D721Med (cell line): ENCODE results near the gene HPSE2.

ENCODE experiments used
- DNase-seq: peaks from one replicate; pipeline ENCODE4 v3.0.0; 2011; ENCODE audit warnings: low spot score; ENCODE audit not compliant: insufficient read length
- FAIRE-seq: peaks from 2 replicates; lab custom pipeline; 2011; peaks lifted over from hg19 to GRCh38; lab: Jason Lieb, UNC
- TF ChIP-seq, protein P1 (sequence below): IDR thresholded peaks from 2 replicates; pipeline ENCODE4 v1.5.1; 2012; ENCODE audit warnings: mild to moderate bottlenecking, control low read depth; ENCODE audit not compliant: insufficient read depth; ENCODE audit errors: missing control alignments

HPSE2 gene

DNA sequence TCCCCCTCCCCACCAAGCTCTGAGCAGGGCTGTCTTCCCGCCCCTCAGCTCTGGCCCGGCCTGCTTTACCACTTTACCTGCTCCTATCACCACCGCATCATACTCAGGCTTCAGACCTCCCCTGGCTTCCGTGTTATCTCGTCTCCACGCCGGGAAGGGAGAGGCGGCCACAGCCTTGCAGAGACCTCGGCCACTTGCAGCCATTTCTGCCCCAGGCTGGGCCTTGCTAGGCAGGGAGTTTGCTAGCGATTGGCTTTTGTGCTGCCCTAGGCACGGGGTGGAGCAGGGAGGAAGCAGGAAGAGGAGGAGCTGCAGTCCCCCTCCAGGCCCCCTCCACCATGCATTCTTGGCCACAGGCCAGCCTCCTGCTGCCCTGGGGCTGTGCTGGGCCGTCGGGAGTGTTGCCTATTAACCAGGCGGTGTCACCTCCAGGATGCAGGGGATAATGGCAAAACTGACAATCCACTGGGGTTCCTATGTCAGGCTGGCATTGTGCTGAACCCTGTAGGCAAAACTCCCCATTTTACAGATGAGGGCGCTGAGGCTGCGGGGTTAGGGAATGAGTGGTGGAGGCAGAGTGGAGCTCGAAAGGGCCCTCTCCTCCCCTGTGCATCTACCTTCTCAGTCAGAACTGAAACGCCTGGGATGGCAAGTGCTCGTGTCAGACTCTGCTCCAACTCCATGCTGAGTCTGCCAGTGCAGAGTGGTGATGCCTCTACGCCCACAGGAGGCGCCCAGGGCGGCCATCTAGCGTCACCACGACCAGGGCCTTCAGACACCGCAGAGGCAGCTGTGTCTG lies 820.5 kb downstream of the HPSE2 start, which contains the start of gene PYROXD2:
Gene PYROXD2, minus strand, starts transcription at position 251 of the 799 bp plus-strand sequence. Its CDS starts 47 bp downstream, at position 204.
- no peak for DNase-seq

DNA sequence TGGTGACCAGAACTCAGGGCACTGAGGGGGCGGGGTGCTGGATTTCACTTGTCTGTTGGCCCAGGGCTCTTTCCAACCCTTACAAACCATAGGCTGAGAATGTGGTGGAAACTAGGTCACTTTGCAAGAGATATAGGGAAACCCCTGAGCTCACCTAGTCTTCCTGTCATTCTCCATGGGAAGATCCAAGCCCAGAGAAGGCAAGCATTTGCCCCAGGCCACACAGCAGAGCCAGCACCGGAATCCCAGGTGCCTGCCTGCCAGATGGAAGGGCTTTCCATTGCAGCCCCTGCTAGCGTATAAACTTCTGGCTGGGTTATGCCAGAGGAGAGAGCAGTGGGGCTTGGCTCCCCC lies 821.1 kb downstream of the HPSE2 start:
- TF ChIP-seq, protein P1, sequence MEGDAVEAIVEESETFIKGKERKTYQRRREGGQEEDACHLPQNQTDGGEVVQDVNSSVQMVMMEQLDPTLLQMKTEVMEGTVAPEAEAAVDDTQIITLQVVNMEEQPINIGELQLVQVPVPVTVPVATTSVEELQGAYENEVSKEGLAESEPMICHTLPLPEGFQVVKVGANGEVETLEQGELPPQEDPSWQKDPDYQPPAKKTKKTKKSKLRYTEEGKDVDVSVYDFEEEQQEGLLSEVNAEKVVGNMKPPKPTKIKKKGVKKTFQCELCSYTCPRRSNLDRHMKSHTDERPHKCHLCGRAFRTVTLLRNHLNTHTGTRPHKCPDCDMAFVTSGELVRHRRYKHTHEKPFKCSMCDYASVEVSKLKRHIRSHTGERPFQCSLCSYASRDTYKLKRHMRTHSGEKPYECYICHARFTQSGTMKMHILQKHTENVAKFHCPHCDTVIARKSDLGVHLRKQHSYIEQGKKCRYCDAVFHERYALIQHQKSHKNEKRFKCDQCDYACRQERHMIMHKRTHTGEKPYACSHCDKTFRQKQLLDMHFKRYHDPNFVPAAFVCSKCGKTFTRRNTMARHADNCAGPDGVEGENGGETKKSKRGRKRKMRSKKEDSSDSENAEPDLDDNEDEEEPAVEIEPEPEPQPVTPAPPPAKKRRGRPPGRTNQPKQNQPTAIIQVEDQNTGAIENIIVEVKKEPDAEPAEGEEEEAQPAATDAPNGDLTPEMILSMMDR = no peak
- FAIRE-seq (no peak), DNase-seq (no peak)

More for the DNA sequence above, 820.5 kb downstream of the HPSE2 start, which contains the start of gene PYROXD2:
- TF ChIP-seq, protein P1 = no peak
- FAIRE-seq = no peak

DNA sequence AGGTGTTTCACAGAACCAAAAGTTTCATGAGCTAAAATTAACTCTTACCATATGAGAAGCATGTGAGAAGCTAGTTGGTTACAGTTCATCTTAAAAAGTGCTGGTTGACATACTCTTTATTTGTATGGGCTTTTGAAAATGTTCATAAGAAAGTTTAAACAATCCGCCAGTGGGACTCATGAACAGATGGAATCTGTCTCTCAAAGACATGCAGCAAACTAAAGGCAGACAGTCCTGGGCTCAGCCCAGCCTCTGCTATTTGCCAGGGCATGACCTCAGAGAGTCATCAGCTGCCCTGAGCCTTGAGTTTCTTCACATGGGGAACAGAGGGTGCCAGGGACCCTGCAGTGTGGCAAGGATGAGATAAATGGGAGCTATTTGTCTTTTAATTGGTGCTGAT lies 823.9 kb downstream of the HPSE2 start:
- TF ChIP-seq, protein P1 = no peak
- FAIRE-seq (no peak), DNase-seq (no peak)

DNA sequence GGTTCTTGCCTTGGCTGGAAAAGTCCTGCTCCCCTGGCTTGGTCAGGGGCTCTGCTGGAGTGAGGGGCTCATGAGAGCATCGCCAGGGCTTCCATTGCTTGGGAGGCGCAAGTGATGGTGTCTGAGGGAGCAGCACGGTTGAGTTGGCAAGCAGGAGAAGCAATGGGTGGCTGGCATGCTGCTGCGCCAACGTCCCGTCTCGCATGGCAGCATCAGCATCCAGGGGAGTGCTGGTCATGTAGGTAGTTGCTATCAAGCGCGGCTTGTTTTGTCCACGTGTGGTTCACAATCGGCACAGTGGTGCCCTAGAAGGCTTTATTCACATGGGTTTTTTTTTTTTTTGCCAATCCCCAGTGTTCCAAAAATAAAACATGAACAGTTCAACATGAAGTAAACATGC lies 824.5 kb downstream of the HPSE2 start:
- no peak for FAIRE-seq
- TF ChIP-seq, protein P1 = no peak
- DNase-seq = no peak

DNA sequence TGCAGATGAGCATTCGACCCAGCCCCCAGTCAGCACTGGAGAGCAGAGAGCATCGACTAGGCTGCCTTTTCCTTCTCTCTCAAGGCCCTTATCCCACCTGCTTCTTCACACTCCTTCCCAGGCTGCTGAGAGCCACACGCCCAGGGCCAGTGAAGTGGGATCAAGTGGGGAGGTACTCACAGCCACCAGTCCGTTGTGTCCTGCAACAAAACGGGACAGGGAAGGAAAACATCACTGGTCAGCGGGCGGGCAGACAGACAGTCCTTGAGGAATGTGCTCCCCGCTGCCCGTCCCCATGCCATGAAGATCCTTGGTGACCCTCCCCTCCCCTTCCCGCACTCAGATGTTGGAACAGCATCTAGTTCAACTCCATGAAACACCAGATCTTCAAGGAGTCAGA lies 824.9 kb downstream of the HPSE2 start:
- FAIRE-seq (no peak), DNase-seq (no peak)
- TF ChIP-seq, protein P1 = no peak

DNA sequence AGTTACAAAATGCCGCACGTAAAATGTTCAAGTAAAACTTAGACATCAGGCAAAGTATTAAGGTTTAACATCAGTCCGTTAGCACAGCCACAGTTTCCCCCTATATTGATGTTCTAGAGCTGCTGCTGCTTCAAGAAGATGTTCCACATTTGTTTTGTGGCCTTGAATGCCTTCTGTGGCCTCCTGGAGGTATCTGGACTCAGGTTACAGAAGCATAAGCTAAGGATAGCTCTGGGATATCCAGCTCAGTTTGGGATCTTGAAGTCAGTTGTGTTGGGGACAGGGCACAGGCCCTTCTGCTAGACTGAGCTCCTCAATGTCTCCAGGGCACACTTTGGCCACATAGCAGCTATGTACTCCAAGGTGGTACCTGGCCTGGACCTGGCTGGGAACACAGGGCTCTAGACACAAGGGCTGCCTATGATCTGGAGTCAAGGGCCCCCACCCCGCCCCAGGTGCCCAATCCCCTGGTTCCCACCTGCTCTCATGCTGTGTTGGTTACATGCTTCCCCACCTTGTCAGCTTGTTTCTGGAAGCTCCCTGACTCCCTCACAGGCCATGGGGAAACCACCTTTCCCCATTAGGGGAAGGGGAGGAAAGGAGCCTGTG lies 825.4 kb downstream of the HPSE2 start:
- FAIRE-seq (no peak), DNase-seq (no peak)
- TF ChIP-seq, protein P1 = no peak

DNA sequence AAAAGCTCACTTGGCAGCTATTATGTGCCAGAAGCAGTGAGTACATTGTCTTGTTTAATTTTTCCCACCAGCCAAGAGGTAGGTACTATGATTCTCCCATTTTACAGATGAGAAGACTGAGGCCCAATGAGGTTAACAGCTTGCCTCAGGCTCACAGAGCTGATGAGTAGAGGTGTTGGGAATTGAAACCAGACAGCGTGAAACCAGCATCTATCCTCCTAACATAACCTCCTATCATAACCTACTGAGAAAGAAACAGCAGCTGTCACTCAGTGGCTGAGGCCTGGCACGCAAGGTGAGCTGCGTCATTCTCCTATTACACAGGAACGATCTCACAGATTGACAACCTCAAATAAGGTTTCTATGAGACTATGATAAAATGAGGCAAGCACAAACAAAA lies 826.9 kb downstream of the HPSE2 start:
- TF ChIP-seq, protein P1 = no peak
- FAIRE-seq (no peak), DNase-seq (no peak)
